Activated naive CD8-positive, alpha-beta T cell (primary cell): ENCODE data around the gene GRM8.

Experiments used
- H3K27ac Mint-ChIP-seq: one replicate; pipeline ENCODE4 v1.8.0; 2021; ENCODE audit warnings: mixed read lengths
- H3K27me3 Mint-ChIP-seq: one replicate; pipeline ENCODE4 v1.8.0; 2021; ENCODE audit warnings: mixed read lengths
- H3K36me3 Mint-ChIP-seq: one replicate; pipeline ENCODE4 v1.8.0; 2021; ENCODE audit warnings: mixed read lengths
- H3K4me1 Mint-ChIP-seq: one replicate; pipeline ENCODE4 v1.8.0; 2021; ENCODE audit warnings: low read depth, mixed read lengths
- H3K4me3 Mint-ChIP-seq: one replicate; pipeline ENCODE4 v1.8.0; 2021; ENCODE audit warnings: mild to moderate bottlenecking, mixed read lengths
- H3K9me3 Mint-ChIP-seq: one replicate; pipeline ENCODE4 v1.8.0; 2021; ENCODE audit warnings: low read depth, mixed read lengths

The GRM8 gene

DNA sequence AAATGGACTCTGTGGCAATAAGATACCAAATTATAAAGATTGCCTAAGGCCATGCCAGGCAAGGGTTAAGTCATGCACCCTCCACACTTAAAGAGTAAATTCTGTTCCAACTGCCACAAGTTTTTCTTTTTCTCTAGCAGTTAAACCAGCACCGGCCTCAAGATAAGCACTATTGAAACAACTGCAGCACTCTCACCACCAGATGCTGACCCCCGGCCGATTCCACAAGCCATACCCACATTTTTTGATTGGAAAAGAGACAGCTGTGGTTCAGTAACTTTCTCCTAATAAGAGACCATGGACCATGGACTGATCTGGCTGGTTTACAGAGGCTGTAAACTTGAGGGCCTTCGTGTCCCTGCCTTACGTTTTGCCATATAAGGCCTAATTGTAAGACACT is 44.9 kb downstream of the GRM8 start:
- Mint-ChIP-seq H3K27ac (no peak overlapping the region), H3K36me3 (no peaks in the 10 kb centered on the region), H3K4me3 (no peak overlapping the region)

GRCh38 chr7:127207230-127207629 is 45.5 kb downstream of the GRM8 start:
- Mint-ChIP-seq H3K36me3 (no peaks in the 10 kb centered on the region), H3K9me3 (no peaks in the 10 kb centered on the region), H3K4me3 (no peak overlapping the region), H3K27ac (no peak overlapping the region), H3K27me3 (peaks cover 19% of the 10 kb centered on the region), H3K4me1 (no peaks in the 10 kb centered on the region)

More for the DNA sequence above, 44.9 kb downstream of the GRM8 start:
- Mint-ChIP-seq H3K9me3 (no peaks in the 10 kb centered on the region), H3K27me3 (peaks cover 17% of the 10 kb centered on the region), H3K4me1 (no peaks in the 10 kb centered on the region)

DNA sequence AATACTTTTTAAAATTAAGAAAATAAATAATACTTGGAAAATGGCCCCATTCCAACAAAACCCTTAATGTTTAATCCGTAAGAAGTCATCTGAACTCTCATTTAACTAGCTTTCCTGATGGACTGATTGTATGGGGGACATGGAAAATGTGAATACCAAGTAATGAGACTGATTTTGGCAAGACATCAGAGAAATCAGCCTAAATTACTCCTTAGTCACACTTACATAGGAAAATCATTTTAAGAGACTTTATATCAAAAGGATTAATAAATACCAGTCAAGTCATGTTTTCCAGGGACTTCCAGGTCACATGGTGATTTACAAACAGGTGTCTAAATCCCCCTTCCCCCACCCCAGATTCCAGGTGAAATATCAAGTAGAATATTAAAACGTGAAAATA is 58.2 kb downstream of the GRM8 start:
- H3K4me1 Mint-ChIP-seq: no peaks in the 10 kb centered on the region
- peaks cover 19% of the 10 kb centered on the region for H3K27me3 Mint-ChIP-seq
- H3K9me3 Mint-ChIP-seq: no peaks in the 10 kb centered on the region
- H3K27ac Mint-ChIP-seq: no peak overlapping the region
- H3K4me3 Mint-ChIP-seq: no peak overlapping the region
- H3K36me3 Mint-ChIP-seq: no peaks in the 10 kb centered on the region

DNA sequence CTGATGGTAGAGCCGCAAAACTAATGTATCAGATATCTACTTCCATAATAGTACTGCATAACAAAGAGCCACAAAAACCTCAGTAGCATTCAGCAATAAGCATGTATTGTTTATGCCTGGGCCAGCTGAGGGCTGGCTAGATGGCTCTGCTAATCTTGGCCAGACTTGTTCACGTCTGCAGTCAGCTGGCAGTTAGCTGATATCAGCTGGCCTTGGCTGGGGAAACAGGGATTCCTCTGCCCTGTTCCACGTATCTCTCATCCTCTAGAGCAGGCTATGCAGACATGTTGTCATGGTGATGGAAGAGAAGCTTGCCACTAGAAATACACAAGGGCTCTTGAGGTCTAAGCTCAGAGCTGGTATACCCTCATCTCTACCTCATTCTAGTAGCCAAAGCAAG is 62.9 kb downstream of the GRM8 start:
- H3K4me1 Mint-ChIP-seq: peaks cover 20% of the 10 kb centered on the region
- no peak overlapping the region for H3K4me3 Mint-ChIP-seq
- no peaks in the 10 kb centered on the region for H3K9me3 Mint-ChIP-seq
- H3K27me3 Mint-ChIP-seq: peaks cover 18% of the 10 kb centered on the region
- no peaks in the 10 kb centered on the region for H3K36me3 Mint-ChIP-seq
- H3K27ac Mint-ChIP-seq: no peak overlapping the region

DNA sequence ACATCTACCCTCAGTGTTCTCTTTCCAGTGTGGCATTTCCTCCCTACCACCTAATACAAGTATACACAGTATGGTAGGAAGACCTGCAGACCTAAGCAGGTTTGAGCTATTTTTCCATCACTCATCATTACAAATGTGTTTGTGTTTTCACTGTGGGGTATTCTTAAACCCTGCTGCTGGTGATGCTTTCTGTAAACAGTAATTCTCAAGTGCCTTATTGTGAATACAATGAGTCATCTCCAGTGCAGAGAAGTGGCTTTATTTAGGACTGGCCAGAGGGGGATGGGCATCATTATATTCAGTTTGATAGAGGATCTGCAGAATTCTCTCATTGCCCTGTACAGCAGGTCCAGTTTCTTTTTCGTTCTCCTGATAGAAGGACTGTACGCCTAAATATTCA is 63.7 kb downstream of the GRM8 start:
- no peaks in the 10 kb centered on the region for H3K9me3 Mint-ChIP-seq
- H3K36me3 Mint-ChIP-seq: no peaks in the 10 kb centered on the region
- peaks cover 18% of the 10 kb centered on the region for H3K27me3 Mint-ChIP-seq
- no peak overlapping the region for H3K27ac Mint-ChIP-seq
- H3K4me1 Mint-ChIP-seq: peaks cover 20% of the 10 kb centered on the region
- H3K4me3 Mint-ChIP-seq: no peak overlapping the region

- Mint-ChIP-seq H3K9me3 (no peaks in the 10 kb centered on the region), H3K27me3 (peaks cover 17% of the 10 kb centered on the region), H3K36me3 (no peaks in the 10 kb centered on the region), H3K27ac (no peak overlapping the region), H3K4me3 (no peak overlapping the region), H3K4me1 (peaks cover 20% of the 10 kb centered on the region)
Observed at GRCh38 chr7:127187740-127188139, 65.0 kb downstream of the GRM8 start.

DNA sequence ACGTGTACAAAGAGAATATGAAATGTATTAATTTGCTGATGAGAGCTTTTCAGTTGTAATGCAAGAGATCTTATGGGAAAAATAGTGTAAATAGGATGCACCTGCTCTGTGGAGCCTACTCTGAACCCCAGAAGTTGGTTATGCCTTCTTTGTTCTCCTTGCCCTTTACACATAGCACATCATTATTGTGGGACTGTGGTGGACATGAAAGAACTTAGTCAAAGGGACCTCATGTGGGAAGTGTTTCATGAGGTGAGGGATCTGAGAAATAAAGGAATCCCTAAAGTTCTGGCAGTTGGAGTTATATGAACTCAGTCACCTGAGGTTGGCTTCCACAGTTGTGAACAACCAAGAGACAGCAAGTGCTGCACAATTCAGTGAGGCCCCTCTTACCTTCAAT is 66.1 kb downstream of the GRM8 start:
- Mint-ChIP-seq H3K4me1 (peaks cover 20% of the 10 kb centered on the region), H3K9me3 (peaks cover 4% of the 10 kb centered on the region), H3K27me3 (peaks cover 12% of the 10 kb centered on the region), H3K4me3 (no peak overlapping the region), H3K36me3 (no peaks in the 10 kb centered on the region), H3K27ac (no peak overlapping the region)

- Mint-ChIP-seq H3K4me1 (no peaks in the 10 kb centered on the region), H3K27ac (no peak overlapping the region), H3K27me3 (peaks cover 18% of the 10 kb centered on the region), H3K4me3 (no peak overlapping the region), H3K9me3 (peaks cover 14% of the 10 kb centered on the region), H3K36me3 (peaks cover 3% of the 10 kb centered on the region)
Observed at GRCh38 chr7:127177156-127177555, 75.6 kb downstream of the GRM8 start.

GRCh38 chr7:127162366-127162765 is 90.4 kb downstream of the GRM8 start:
- no peaks in the 10 kb centered on the region for H3K4me1 Mint-ChIP-seq
- peaks cover 2% of the 10 kb centered on the region for H3K27me3 Mint-ChIP-seq
- no peak overlapping the region for H3K27ac Mint-ChIP-seq
- no peak overlapping the region for H3K4me3 Mint-ChIP-seq
- no peaks in the 10 kb centered on the region for H3K9me3 Mint-ChIP-seq
- no peaks in the 10 kb centered on the region for H3K36me3 Mint-ChIP-seq

DNA sequence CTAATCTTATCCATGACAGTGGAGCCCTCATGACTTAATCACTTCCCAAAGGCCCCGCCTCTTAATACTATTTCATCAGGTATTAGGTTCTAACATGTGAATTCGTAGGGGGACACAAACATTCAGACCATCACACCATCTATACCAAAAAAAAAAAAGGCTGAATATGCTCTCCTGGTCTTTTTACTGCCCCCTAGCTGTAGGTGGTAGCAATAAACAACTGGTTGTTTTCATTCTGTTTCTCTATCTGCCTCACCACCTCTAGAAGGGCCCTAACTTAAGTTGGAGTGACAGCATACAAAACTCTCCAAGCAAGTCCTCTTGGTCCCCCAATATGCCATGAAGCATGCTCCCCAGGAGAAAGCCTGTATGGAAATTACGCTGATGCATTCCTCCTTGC is 94.1 kb downstream of the GRM8 start:
- Mint-ChIP-seq H3K36me3 (no peaks in the 10 kb centered on the region), H3K27me3 (peaks cover 12% of the 10 kb centered on the region), H3K4me1 (no peaks in the 10 kb centered on the region), H3K9me3 (peaks cover 5% of the 10 kb centered on the region), H3K27ac (no peak overlapping the region), H3K4me3 (no peak overlapping the region)

DNA sequence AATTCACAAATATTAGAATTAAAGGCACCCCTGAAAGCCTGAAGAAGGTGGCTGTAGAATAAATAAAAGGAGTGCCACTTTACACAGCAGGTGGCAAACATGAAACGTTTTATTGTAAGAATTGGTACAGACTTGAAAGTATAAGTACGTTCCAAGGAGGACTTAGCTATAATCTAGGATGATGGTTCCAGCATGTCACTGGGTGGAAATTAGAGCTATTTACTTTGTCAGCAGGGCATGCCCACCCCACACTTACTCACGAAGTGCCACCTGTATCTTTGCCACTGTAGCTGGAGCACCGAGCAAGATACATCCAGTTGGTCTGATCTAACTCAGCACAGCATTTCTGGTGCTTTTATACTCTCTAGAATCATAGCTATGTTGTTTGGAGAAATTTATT is 97.8 kb downstream of the GRM8 start:
- no peaks in the 10 kb centered on the region for H3K4me1 Mint-ChIP-seq
- peaks cover 13% of the 10 kb centered on the region for H3K27me3 Mint-ChIP-seq
- H3K4me3 Mint-ChIP-seq: no peak overlapping the region
- no peak overlapping the region for H3K27ac Mint-ChIP-seq
- no peaks in the 10 kb centered on the region for H3K36me3 Mint-ChIP-seq
- peaks cover 5% of the 10 kb centered on the region for H3K9me3 Mint-ChIP-seq

DNA sequence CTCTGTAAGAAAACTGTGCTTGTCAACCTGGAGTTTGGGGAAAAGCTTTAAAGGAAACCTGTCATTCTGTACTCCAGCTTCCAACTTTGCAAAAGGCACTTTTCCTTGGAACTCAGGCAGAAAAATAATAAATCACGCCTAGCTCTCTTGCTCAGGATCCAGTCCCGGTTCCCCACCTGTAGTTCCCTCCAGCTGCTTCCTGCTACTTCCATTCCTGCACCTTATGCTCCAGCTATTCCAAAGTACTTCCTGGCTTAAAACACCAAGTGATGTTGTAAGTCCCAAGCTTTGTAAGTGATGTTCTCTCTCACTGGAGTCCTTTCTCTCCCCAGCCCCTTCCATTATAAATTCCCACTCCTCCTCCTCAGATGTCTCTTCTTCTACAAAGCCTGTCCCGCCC is 98.6 kb downstream of the GRM8 start:
- H3K4me1 Mint-ChIP-seq: no peaks in the 10 kb centered on the region
- H3K27ac Mint-ChIP-seq: no peak overlapping the region
- no peak overlapping the region for H3K4me3 Mint-ChIP-seq
- no peaks in the 10 kb centered on the region for H3K36me3 Mint-ChIP-seq
- H3K27me3 Mint-ChIP-seq: peaks cover 17% of the 10 kb centered on the region
- peaks cover 5% of the 10 kb centered on the region for H3K9me3 Mint-ChIP-seq

DNA sequence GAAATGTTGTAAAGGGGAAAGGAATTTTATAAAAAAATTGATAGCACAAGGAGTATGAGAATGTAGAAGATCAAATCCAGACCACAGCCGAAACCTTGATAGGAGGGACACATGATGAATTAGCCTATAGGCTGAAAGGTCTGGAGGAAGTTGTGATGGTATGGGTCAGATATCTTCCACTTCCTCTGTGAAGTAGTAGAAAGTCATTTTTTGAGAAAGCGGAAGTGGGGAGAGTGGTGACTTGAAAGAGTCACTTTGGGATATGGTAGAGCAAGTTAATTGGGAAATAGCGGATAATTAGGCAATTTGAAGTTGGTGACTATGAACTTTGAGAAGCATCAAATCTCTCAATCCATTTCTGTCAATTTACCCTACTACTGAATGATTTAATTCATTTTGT is 99.4 kb downstream of the GRM8 start:
- no peak overlapping the region for H3K27ac Mint-ChIP-seq
- no peaks in the 10 kb centered on the region for H3K36me3 Mint-ChIP-seq
- H3K27me3 Mint-ChIP-seq: peaks cover 23% of the 10 kb centered on the region
- no peaks in the 10 kb centered on the region for H3K4me1 Mint-ChIP-seq
- H3K4me3 Mint-ChIP-seq: no peak overlapping the region
- H3K9me3 Mint-ChIP-seq: peaks cover 5% of the 10 kb centered on the region

DNA sequence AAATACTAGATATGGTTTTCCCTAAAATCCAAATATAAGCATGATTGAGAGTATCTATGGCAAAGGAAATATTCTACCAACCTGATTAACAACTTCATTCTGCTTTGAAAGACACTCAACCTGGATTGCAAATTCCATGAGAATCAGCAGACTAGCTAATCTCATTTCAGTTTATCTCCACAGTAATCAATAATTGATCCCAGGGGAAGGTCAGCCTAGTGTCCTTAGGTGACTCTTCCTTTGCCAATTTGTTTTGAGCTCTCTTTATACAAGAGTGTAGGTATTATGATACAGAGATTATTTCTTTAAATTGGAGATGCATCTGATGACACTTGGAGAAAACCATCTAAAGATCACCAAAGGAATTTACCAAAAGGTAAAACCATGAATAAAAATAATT is 100.3 kb downstream of the GRM8 start:
- Mint-ChIP-seq H3K4me1 (no peaks in the 10 kb centered on the region), H3K4me3 (no peak overlapping the region), H3K27ac (no peak overlapping the region), H3K36me3 (no peaks in the 10 kb centered on the region), H3K27me3 (peaks cover 29% of the 10 kb centered on the region), H3K9me3 (peaks cover 5% of the 10 kb centered on the region)

DNA sequence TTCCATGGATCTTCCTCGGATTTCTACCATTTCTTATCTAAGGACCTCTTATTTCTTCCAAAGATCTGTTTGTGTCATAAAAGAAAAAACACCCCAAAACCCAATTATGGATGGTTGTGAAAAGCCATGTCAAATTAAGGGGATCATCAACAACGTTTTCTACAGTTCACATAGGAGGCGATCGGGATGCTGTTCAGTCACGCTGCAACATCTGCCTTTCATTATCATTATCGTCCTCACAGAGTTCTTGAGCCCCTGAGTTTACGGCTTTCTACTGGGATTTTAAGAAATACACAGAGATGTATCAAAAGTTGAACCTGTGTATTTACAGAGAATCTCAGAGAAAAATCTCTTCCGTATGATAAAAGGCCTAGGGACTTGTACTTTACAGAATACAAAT is 101.4 kb downstream of the GRM8 start:
- Mint-ChIP-seq H3K4me3 (no peak overlapping the region), H3K4me1 (no peaks in the 10 kb centered on the region), H3K27me3 (peaks cover 25% of the 10 kb centered on the region), H3K36me3 (no peaks in the 10 kb centered on the region), H3K27ac (no peak overlapping the region), H3K9me3 (peaks cover under 1% of the 10 kb centered on the region)

DNA sequence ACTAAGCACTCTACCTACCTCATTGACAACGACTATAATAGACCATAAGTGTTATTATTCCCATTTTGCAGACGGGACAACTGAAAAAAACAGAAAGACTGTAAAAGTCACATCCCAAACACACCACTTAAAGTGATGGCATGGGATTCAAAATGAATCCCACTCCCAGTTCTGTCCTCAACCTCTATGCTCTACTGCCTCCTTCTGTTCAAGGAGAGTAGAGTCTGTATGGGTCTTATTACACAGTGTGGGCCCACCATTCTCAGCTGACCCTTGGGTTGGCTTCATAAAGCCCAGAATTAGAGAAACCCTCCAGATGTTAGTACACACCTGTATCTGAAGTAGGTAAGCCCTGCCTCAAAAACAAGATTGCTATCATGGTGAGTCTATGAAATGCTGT is 102.2 kb downstream of the GRM8 start:
- no peak overlapping the region for H3K27ac Mint-ChIP-seq
- H3K27me3 Mint-ChIP-seq: peaks cover 21% of the 10 kb centered on the region

More for the DNA sequence above, 102.2 kb downstream of the GRM8 start:
- H3K36me3 Mint-ChIP-seq: no peaks in the 10 kb centered on the region
- H3K9me3 Mint-ChIP-seq: no peaks in the 10 kb centered on the region
- no peak overlapping the region for H3K4me3 Mint-ChIP-seq
- no peaks in the 10 kb centered on the region for H3K4me1 Mint-ChIP-seq
